Glomerular endothelial cell (primary cell): ENCODE measurements around the gene PIM1. TPM values are rescaled to one million over a fixed set of nuclear protein-coding genes. Genes with fewer than 3 reads are reported as not detected.
A peak's percentile ranks its signal among the peaks of the same experiment; 100 is the strongest.
"Not testable (repeated sequence)": the region's sequence is repeated elsewhere in the genome, so short reads cannot be mapped to it uniquely, and the experiment has no call there.

Source experiments
- DNase-seq: peaks from one replicate; pipeline ENCODE4 v3.0.0-alpha.2; 2011; ENCODE audit warnings: low read depth, low spot score; ENCODE audit errors: extremely low read depth
- total RNA-seq: library from RNA; depleted of rRNA; stranded (reverse); fragments of >200 nt; gene quantifications from 2 replicates; pipeline ENCODE4 v1.2.3, GENCODE V29; 2015

PIM1 gene
- total RNA-seq, result 3.6 and 10.6 TPM in 2 replicates

- DNase-seq, result no peak
These were observed at the start of gene PIM1 for GRCh38 chr6:37169496-37170272. Gene PIM1, plus strand, starts transcription at chr6:37170152. Its CDS starts 424 bp downstream, at chr6:37170576.

- no peak for DNase-seq
These were observed 48.4 kb upstream of the PIM1 start for GRCh38 chr6:37121556-37121955.

DNA sequence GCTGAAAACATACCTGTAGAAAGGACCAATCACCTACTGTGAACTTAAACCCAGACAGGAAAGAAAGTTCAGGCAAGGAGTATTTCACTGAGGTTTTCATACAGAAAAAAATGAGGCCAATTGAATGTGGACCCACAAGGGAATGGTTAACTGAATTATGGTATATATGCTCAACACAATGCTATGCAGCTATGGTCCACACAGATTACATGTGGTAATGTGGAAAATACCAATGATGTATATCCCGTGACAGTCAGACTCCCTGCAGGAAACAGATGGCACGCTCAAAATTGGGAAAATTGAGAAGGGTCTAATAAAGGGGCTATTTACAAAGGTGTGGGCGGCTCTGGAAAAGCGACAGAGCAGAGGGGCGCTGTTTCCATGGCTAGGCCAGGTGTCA lies 47.1 kb upstream of the PIM1 start:
- no peak for DNase-seq

- no peak for DNase-seq
These were observed 45.8 kb upstream of the PIM1 start for GRCh38 chr6:37123957-37124729.

DNA sequence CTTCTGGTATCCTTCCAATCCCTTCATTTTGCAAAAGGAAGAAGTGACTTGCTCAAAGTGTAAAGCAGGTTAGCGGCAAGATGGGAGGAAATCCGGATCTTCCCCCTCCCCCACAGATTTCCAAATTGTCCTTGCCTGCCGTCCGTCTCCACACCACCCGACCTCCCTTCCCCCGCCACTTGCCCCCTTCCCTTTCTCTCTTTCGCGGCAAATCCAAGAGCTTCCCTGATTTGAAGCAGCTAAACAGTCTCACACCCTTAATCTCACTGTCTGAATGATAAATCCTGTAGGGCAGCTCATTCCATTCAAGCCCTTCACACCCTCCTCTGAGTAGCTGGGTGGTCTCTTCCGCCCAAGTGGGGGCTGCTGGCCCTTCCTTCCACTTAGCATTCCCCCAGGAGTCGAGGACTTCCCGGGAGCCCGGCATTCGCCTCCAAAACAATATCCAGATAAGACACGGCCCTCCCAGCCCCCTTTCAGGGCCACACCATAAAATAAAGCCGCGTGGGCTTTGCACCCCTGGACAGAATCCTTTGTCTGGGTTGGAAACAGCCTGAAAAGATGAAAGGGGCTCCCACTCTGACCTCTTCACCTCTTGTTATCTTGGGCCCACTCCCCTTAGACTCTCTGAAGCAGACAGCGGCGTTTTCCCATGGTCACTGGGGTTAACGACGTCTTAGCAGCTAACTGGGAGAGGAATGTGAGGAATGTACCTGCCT lies 44.0 kb upstream of the PIM1 start:
- no peak for DNase-seq

DNA sequence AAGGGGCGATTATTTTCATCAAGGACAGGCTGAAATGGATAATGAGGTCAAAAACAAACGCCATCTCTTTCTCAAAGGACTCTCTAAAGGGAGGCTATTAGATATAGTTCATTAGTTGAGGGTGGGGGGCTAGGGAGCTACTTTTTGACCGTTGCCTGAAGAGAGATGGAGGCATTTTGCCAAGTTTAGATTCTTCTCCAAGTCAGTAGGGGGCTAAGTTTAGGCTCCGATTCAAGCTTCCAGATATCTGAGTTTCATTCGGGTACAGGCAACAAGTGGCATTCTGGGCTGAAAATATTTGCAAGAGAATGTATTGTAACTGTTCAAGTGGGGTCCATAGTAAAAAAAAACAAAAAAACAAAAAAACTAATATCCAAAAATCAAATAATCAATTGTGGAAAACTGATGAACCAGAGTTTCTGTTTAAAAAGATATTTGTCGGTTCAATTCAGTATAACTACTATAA lies 43.4 kb upstream of the PIM1 start:
- DNase-seq, result no peak

DNA sequence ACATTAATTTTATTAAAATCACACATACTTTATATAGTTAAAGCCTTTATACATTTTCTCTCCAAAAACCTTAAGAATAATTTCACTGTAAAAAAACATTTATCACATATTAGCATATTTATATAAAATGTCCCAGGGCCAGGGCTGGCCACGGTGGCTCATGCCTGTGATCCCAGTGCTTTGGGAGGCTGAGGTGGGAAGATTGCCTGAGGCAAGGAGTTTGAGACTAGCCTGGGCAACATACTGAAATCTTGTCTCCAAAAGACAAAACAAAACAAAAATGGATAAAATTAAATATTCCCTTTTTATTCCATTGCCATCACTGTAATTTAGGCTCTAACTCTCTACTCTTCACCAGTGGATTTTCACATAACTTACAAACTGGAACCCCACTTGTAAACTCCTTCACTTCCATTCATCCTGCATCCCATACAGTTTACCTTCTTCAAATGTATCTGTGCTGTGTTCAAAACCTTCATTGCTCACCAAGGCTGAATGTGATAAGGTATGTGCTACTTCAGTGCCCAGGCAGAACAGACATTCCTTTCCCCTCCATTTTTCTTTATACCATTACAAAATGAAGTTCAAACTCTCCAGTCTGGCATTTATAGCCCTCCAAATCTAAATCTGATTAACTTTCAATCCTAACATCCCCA lies 42.9 kb upstream of the PIM1 start:
- DNase-seq, result no peak

DNA sequence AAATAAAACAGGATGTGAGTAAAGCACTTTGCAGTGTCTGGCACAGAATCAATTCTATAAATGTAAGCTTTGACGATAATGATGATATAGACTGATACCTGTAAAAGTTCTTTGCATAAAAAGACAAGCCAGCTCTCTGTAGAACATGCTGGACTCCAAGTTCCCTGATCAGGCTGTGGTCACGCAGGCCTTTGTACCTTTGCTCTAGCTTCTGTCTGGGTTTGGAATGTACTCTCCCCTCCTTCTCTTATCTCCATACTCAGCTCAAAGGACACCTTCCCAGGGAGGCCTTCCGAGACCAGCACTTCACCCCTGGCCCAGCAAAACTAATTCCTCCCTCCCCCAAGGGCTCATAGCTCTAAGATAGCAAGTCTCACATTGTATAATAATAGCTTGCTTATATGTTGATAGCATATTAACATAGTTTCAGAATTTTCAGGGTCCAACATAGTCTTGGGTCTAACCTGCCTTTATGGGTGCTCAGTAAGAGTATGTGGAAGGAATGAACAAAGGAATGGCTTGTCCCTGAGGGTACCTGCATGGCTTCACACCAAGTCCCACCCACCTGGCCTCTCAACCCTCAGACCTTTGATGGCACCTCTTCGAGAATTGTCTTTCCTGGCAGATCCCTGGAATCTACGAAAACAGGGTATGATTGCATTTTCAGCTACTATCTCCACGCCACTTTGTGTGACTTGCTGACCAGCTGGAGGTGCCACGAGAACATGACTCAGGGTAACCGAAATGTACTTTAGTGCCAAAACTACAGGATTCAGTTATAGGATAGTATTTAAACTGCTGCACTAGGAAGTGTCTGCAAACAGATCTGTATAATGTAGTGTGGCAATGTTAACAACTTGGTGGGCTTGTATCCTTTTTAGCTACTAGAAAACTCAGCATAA lies 41.7 kb upstream of the PIM1 start:
- DNase-seq, result no peak

DNA sequence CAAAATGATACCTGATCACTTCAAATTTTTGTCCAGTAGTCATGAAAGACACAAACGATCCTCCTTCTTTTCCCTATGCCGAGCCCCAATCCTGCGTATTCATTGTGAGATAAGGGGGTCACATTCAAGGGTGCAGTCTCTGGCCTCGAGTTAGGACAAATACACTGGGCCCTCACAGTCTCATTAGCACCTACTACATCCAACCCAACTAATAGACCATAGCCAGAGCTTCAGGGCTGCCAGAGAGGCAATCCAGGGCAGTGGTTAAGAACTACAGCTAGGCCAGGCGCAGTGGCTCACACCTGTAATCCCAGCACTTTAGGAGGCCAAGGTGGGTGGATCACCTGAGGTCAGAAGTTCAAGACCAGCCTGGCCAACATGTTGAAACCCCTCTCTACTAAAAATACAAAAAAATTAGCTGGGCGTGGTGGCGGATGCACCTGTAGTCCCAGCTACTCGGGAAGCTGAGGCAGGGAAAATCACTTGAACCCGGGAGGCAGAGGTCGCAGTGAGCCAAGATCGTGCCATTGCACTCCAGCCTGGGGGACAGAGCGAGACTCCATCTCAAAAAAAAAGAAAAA lies 41.0 kb upstream of the PIM1 start:
- DNase-seq, result not testable (repeated sequence)

- no peak for DNase-seq
These were observed 40.4 kb upstream of the PIM1 start for GRCh38 chr6:37129566-37129965.

GRCh38 chr6:37130704-37131103 lies 39.2 kb upstream of the PIM1 start:
- no peak for DNase-seq

DNA sequence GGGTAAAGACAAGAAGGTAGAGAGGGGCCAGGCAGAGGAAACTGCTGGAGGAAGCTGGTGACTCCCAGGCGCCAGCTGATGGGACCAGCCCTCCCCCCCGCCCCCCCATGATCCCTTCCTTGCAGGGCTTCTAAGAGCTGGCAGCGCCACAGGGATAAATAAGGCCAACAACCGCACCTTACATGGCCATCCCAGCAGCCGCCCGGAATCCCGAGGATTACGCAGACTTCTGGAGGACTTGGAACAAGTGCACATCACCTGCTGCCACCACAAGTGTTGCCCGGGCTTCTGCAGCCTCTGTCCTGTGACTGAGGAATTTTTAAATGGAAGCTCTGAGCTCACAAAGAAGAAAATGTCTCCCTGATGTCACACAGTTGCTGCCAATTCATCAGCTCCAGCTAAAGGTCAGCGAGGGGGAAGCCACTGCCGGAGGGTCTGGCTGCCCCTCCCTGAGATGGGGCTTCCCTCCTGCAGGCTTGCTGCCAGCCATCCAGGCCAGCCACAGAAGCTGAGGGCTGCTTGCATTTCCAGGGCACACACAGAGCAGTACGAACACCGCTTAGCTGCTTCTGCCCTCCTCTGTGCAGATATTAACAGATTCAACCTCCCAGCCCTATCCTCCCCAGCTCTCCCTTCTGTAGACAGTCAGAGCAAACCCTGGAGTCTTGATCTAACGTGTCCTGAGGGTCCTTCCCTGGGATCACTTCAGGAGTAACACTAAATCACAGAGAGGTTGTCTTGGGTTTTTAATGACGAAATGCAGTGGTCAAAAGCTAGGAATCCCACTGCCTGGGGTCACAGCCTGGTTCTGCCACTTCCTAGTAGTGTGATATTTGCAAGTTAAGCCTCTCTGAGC lies 38.6 kb upstream of the PIM1 start:
- DNase-seq, result no peak

GRCh38 chr6:37131960-37132253 lies 38.0 kb upstream of the PIM1 start:
- DNase-seq, result no peak

- no peak for DNase-seq
These were observed 35.9 kb upstream of the PIM1 start for GRCh38 chr6:37134036-37134395.

- DNase-seq, result peak; percentile 84
These were observed 35.4 kb upstream of the PIM1 start for GRCh38 chr6:37134396-37135191.

GRCh38 chr6:37135835-37136694 lies 33.9 kb upstream of the PIM1 start:
- no peak for DNase-seq

- no peak for DNase-seq
These were observed 33.1 kb upstream of the PIM1 start for GRCh38 chr6:37136821-37137200.
